HEK293T (cell line): ENCODE data around the gene UQCR11.

Source experiments
- CTCF ChIA-PET: fragments of 350-600 bp; formaldehyde crosslinking; extraction: SDS; loops from one replicate; lab custom pipeline; 2021; ENCODE audit warnings: antibody characterized with exemption, inconsistent platforms; lab: Yijun Ruan, JAX
- POLR2A ChIA-PET: fragments of 350-600 bp; formaldehyde crosslinking; extraction: SDS; loops from one replicate; lab custom pipeline; 2020; ENCODE audit warnings: antibody characterized with exemption, inconsistent platforms; lab: Yijun Ruan, JAX
- DNase-seq: peaks from one replicate; pipeline ENCODE4 v3.0.0; 2012; ENCODE audit warnings: mixed read lengths; ENCODE audit errors: extremely low spot score
- ARNT ChIP-seq: fragments of 450-650 bp; IDR thresholded peaks from 2 replicates; pipeline ENCODE4 v1.6.1; 2017; ENCODE audit warnings: mild to moderate bottlenecking
- BHLHE40 ChIP-seq: fragments of 450-650 bp; IDR thresholded peaks from 2 replicates; pipeline ENCODE4 v1.6.1; 2016; ENCODE audit warnings: mild to moderate bottlenecking, moderate library complexity, borderline replicate concordance
- CTBP1 ChIP-seq: fragments of 450-650 bp; IDR thresholded peaks from 2 replicates; pipeline ENCODE4 v1.6.1; 2016; ENCODE audit warnings: borderline replicate concordance
- ELF4 ChIP-seq: fragments of 450-650 bp; IDR thresholded peaks from 2 replicates; pipeline ENCODE4 v1.6.1; 2017; ENCODE audit warnings: antibody characterized with exemption
- FOXA1 ChIP-seq: fragments of 450-650 bp; IDR thresholded peaks from 2 replicates; pipeline ENCODE4 v1.6.1; 2016; ENCODE audit warnings: mild to moderate bottlenecking
- FOXK2 ChIP-seq: fragments of 450-650 bp; IDR thresholded peaks from 2 replicates; pipeline ENCODE4 v1.6.1; 2016; ENCODE audit warnings: mild to moderate bottlenecking
- FOXM1 ChIP-seq: fragments of 450-650 bp; IDR thresholded peaks from 2 replicates; pipeline ENCODE4 v1.6.1; 2017; ENCODE audit warnings: mild to moderate bottlenecking, borderline replicate concordance
- HDGF ChIP-seq: fragments of 450-650 bp; IDR thresholded peaks from 2 replicates; pipeline ENCODE4 v1.6.1; 2017; ENCODE audit warnings: antibody characterized with exemption, borderline replicate concordance
- L3MBTL2 ChIP-seq: fragments of 450-650 bp; conservative IDR thresholded peaks from 2 replicates; pipeline ENCODE4 v1.6.1; 2016; ENCODE audit warnings: mild to moderate bottlenecking
- LEF1 ChIP-seq: fragments of 450-650 bp; IDR thresholded peaks from 2 replicates; pipeline ENCODE4 v1.6.1; 2017; ENCODE audit warnings: mild to moderate bottlenecking, borderline replicate concordance
- NFRKB ChIP-seq: fragments of 450-650 bp; IDR thresholded peaks from 2 replicates; pipeline ENCODE4 v1.6.1; 2016; ENCODE audit warnings: mild to moderate bottlenecking, moderate library complexity
- SP1 ChIP-seq: fragments of 450-650 bp; IDR thresholded peaks from 2 replicates; pipeline ENCODE4 v1.6.1; 2017
- SUZ12 ChIP-seq: fragments of 450-650 bp; IDR thresholded peaks from 2 replicates; pipeline ENCODE4 v1.6.1; 2016; ENCODE audit warnings: mild to moderate bottlenecking
- TARDBP ChIP-seq: fragments of 450-650 bp; IDR thresholded peaks from 2 replicates; pipeline ENCODE4 v1.6.1; 2016
- ZNF384 ChIP-seq: fragments of 450-650 bp; IDR thresholded peaks from 2 replicates; pipeline ENCODE4 v1.6.1; 2016
- TF ChIP-seq, protein P1 (sequence below): fragments of 450-650 bp; IDR thresholded peaks from 2 replicates; pipeline ENCODE4 v1.6.1; 2016

UQCR11 gene

GRCh38 chr19:1591421-1592023 lies 13.7 kb downstream of the UQCR11 start:
- ChIA-PET CTCF (no interaction called here), POLR2A (interaction anchor here (1.0 to 2.7 kb wide), 10 partner anchors 9 to 89 kb away, joined by 3 to 19 read pairs (median 4); partner anchors contain the start of gene UQCR11)
- TF ChIP-seq SUZ12 (no peak), ZNF384 (peak; percentile 49; the same call in 1 of the 2 replicates)
- DNase-seq: no peak

DNA sequence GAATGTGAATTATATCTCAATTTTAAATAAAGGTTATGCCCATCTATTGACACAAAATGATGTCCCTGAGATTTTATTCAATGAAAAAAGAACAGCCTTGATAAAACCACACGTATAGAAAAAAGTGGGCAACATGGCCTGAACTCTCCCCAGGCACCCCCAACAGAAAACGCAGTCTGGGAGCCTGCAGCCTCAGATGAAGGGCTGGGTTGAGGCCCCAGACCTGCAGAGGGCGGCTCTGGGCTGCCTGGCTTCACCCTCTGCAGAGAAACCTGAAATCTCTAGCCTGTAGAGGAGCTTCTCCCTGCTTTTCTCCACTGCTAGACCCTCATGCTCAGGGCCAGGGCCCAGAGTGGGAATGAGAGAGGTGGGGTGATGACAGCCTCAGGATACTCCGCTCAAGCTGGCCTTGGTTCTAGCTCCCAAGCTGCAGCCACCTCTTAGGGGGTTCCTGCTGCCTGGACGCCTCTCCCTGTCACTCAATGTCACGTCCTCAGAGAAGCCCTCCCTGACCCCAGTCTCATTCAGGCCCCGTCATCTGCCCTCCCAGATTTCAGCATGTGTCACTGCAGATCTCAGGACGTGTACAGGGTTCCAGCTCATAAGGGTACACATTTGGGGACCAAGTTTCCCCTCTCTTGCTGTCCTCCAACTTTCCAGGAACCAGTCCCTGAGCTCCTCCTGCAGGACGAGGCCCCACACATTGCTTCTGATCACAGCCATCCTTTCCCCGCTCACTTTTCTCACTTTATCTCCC lies 14.4 kb downstream of the UQCR11 start:
- POLR2A ChIA-PET: interaction anchor here (1.0 to 2.7 kb wide), 12 partner anchors 9 to 88 kb away, joined by 3 to 19 read pairs (median 4); partner anchors contain the start of gene UQCR11
- DNase-seq: no peak
- CTCF ChIA-PET: no interaction called here
- TF ChIP-seq, protein P1, sequence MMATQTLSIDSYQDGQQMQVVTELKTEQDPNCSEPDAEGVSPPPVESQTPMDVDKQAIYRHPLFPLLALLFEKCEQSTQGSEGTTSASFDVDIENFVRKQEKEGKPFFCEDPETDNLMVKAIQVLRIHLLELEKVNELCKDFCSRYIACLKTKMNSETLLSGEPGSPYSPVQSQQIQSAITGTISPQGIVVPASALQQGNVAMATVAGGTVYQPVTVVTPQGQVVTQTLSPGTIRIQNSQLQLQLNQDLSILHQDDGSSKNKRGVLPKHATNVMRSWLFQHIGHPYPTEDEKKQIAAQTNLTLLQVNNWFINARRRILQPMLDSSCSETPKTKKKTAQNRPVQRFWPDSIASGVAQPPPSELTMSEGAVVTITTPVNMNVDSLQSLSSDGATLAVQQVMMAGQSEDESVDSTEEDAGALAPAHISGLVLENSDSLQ: peak; percentile 86
- TF ChIP-seq TARDBP (no peak), L3MBTL2 (no peak), HDGF (peak; percentile 86; the same call in 1 of the 2 replicates)

DNA sequence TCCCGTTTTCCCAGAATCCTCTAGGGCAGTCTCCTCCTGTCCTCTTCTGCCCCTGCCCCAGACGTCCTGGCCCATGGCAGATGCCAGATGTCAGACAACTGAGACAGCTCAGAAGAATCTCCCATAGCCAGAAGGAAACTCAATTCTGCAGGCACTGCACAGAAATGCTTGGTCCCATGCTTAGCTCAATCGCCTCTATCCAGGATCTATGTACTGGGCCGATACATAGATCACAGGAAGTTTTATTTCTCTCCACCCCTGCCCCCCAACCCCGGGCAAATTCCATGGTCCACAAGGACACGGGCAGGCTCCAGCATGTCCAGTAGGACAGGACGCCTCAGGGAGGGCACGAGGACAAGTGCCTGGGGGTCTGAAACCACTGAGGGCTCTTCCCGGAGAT lies 17.4 kb downstream of the UQCR11 start:
- ChIA-PET CTCF (interaction anchor here (0.8 to 1.3 kb wide), 2 partner anchors 10 to 42 kb away, joined by 3 read pairs; no protein-coding TSS in a partner anchor), POLR2A (interaction anchor here (0.6 to 2.2 kb wide), 6 partner anchors 8 to 196 kb away, joined by 3 to 11 read pairs (median 3); no protein-coding TSS in a partner anchor)
- DNase-seq: no peak
- TF ChIP-seq FOXK2 (no peak), CTBP1 (no peak), TARDBP (no peak), SP1 (no peak), SUZ12 (no peak), NFRKB (no peak), ZNF384 (no peak)

GRCh38 chr19:1585243-1585580 lies 20.1 kb downstream of the UQCR11 start:
- POLR2A ChIA-PET: no interaction called here
- TF ChIP-seq SUZ12: no peak
- TF ChIP-seq FOXK2: no peak
- no peak for TF ChIP-seq HDGF
- TF ChIP-seq TARDBP: no peak
- TF ChIP-seq ARNT: no peak
- no peak for TF ChIP-seq SP1
- TF ChIP-seq ZNF384: no peak
- no peak for TF ChIP-seq LEF1
- no peak for TF ChIP-seq ELF4
- TF ChIP-seq FOXA1: no peak
- TF ChIP-seq L3MBTL2: no peak
- TF ChIP-seq FOXM1: no peak
- TF ChIP-seq, protein P1: no peak
- TF ChIP-seq CTBP1: no peak
- TF ChIP-seq NFRKB: no peak
- no peak for TF ChIP-seq BHLHE40
- CTCF ChIA-PET: no interaction called here

GRCh38 chr19:1584500-1585242 lies 20.6 kb downstream of the UQCR11 start:
- ChIA-PET CTCF (no interaction called here), POLR2A (no interaction called here)
- DNase-seq: no peak
- TF ChIP-seq FOXK2: no peak
- no peak for TF ChIP-seq ZNF384
- TF ChIP-seq HDGF: no peak

More at GRCh38 chr19:1585243-1585580, 20.1 kb downstream of the UQCR11 start:
- no peak for DNase-seq

DNA sequence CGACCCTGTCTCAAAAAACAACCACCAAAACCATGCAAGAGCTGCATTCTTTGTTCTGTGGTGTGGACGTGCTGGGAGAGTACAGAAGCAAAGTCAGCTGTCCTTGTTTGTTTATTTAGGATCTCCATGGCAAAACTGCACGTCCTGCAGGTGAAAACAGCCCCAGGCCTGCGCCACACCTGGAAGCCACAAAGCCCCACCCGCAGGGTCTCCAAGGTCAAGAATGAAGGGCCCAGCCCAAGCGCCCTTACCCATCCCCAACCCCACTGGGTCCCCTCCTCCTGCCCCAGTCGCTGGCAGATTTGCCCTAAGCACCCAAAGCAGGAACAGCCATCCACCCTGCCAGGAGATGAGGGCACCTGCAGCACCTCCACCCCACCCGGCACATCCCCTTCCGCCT lies 23.1 kb downstream of the UQCR11 start:
- ChIA-PET CTCF (no interaction called here), POLR2A (no interaction called here)
- TF ChIP-seq BHLHE40: no peak
- TF ChIP-seq SP1: no peak
- TF ChIP-seq NFRKB: no peak
- TF ChIP-seq, protein P1: no peak
- no peak for TF ChIP-seq FOXK2
- no peak for TF ChIP-seq HDGF
- no peak for TF ChIP-seq ELF4
- TF ChIP-seq FOXA1: no peak
- no peak for TF ChIP-seq ARNT
- no peak for TF ChIP-seq TARDBP
- TF ChIP-seq FOXM1: no peak
- no peak for TF ChIP-seq L3MBTL2
- no peak for TF ChIP-seq SUZ12
- TF ChIP-seq CTBP1: no peak
- TF ChIP-seq LEF1: no peak
- DNase-seq: no peak
